HG03135 (cell line): ENCODE data around the gene RAB17.
"Not testable (repeated sequence)": the region's sequence is repeated elsewhere in the genome, so short reads cannot be mapped to it uniquely, and the experiment has no call there.

ENCODE experiments used
- ATAC-seq: cut with Tn5 transposase; IDR thresholded peaks from one replicate; pipeline ENCODE4 v1.9.1; 2021; ENCODE audit warnings: mild to moderate bottlenecking, moderate library complexity; ENCODE audit not compliant: unreplicated experiment

RAB17 gene

GRCh38 chr2:237625216-237625705 lies 34.7 kb upstream of the RAB17 start:
- ATAC-seq, result no peak

GRCh38 chr2:237624565-237624964 lies 34.0 kb upstream of the RAB17 start:
- no peak for ATAC-seq

GRCh38 chr2:237623428-237624403 lies 33.2 kb upstream of the RAB17 start:
- no peak for ATAC-seq

- no peak for ATAC-seq
These were observed 27.9 kb upstream of the RAB17 start for GRCh38 chr2:237618449-237618848.

GRCh38 chr2:237617587-237617982 lies 27.1 kb upstream of the RAB17 start:
- ATAC-seq, result no peak

- ATAC-seq, result no peak
These were observed 26.4 kb upstream of the RAB17 start for GRCh38 chr2:237616734-237617586.

- no peak for ATAC-seq
These were observed 25.8 kb upstream of the RAB17 start for GRCh38 chr2:237616373-237616733.

GRCh38 chr2:237615631-237616249 lies 25.2 kb upstream of the RAB17 start:
- ATAC-seq, result no peak

- ATAC-seq, result no peak
These were observed 23.7 kb upstream of the RAB17 start for GRCh38 chr2:237614151-237614720.

- ATAC-seq, result no peak
These were observed 23.1 kb upstream of the RAB17 start for GRCh38 chr2:237613679-237614078.

- no peak for ATAC-seq
These were observed 22.2 kb upstream of the RAB17 start for GRCh38 chr2:237612527-237613357.

- ATAC-seq, result not testable (repeated sequence)
These were observed 16.0 kb upstream of the RAB17 start for GRCh38 chr2:237606522-237606921.

GRCh38 chr2:237604960-237605359 lies 14.4 kb upstream of the RAB17 start:
- no peak for ATAC-seq

- ATAC-seq, result no peak
These were observed 13.9 kb upstream of the RAB17 start for GRCh38 chr2:237604391-237604790.

GRCh38 chr2:237603718-237604362 lies 13.3 kb upstream of the RAB17 start:
- no peak for ATAC-seq

GRCh38 chr2:237603049-237603717 lies 12.6 kb upstream of the RAB17 start:
- no peak for ATAC-seq

GRCh38 chr2:237602409-237602808 lies 11.9 kb upstream of the RAB17 start:
- ATAC-seq, result no peak

- no peak for ATAC-seq
These were observed 11.1 kb upstream of the RAB17 start for GRCh38 chr2:237601453-237602116.
